Skeletal muscle satellite cell (primary cell): Measurements from ENCODE around the gene HPSE2.

ENCODE experiments used
- H3K27me3 ChIP-seq: 2 replicates; pipeline ENCODE4 v1.7.0; 2013; ENCODE audit warnings: low read length; ENCODE audit not compliant: control insufficient read depth, insufficient read depth
- H3K36me3 ChIP-seq: 2 replicates; pipeline ENCODE4 v1.7.0; 2013; ENCODE audit warnings: mild to moderate bottlenecking, control low read depth, low read length; ENCODE audit not compliant: insufficient read depth
- H3K4me1 ChIP-seq: 2 replicates; pipeline ENCODE4 v1.7.0; 2013; ENCODE audit warnings: low read length; ENCODE audit not compliant: control insufficient read depth, insufficient read depth
- H3K4me2 ChIP-seq: 2 replicates; pipeline ENCODE4 v1.7.0; 2013; ENCODE audit warnings: mild to moderate bottlenecking, low read length
- H3K4me3 ChIP-seq: 2 replicates; pipeline ENCODE4 v1.7.0; 2013; ENCODE audit warnings: low read length
- H3K9ac ChIP-seq: 2 replicates; pipeline ENCODE4 v1.7.0; 2013; ENCODE audit warnings: mild to moderate bottlenecking, low read depth, low read length, moderate library complexity
- H3K9me3 ChIP-seq: replicated peaks from 2 replicates; pipeline ENCODE4 v1.7.0; 2013; ENCODE audit warnings: mild to moderate bottlenecking, control low read depth, low read length

HPSE2 gene

DNA sequence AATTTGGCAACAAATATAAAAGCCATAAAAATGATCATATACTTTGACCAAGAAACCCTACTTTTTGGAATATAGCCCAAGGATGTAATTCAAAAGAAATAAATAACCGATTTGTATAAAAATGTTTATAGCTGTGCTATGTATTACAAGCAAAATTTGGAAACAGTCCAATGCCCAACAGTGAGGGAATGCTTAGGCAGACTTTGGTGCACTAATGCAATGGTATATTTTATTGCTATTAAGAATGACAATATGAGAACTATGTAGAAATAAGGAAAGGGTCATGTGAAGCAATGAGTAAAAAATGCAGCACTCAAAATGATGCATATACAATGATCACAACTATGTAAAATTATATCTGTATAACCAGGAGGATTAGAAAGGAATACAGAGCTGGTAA, 515.1 kb downstream of the HPSE2 start:
- Histone ChIP-seq H3K4me3 (no peak overlapping the region), H3K4me1 (no peaks in the 10 kb centered on the region), H3K9me3 (no peaks in the 10 kb centered on the region), H3K4me2 (no peak overlapping the region), H3K9ac (no peak overlapping the region), H3K36me3 (no peaks in the 10 kb centered on the region), H3K27me3 (no peaks in the 10 kb centered on the region)

- Histone ChIP-seq H3K4me1 (no peaks in the 10 kb centered on the region), H3K36me3 (no peaks in the 10 kb centered on the region), H3K9me3 (no peaks in the 10 kb centered on the region), H3K27me3 (no peaks in the 10 kb centered on the region), H3K4me2 (no peak overlapping the region), H3K4me3 (no peak overlapping the region), H3K9ac (no peak overlapping the region)
Measured at GRCh38 chr10:98713586-98713985, 522.1 kb downstream of the HPSE2 start.

DNA sequence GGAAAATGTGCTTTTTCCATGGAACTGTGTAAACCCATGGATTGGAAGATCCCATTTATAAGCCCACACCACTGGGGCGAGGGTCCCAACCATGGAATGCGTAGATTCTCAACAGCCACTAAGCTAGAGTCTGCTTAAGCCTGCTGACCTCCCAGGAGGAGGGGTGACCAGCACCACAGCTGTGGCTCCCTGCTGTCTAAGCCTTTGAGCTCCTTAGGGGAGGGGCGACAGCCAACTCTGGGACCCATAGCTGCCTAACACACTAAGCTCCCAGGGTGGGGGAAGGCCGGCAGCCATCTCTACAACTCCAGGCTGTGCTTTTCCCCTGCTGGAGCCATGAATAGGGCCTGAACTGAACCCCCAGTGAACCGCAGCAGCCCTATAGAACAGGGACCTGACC, 539.1 kb downstream of the HPSE2 start:
- H3K4me3 ChIP-seq = no peak overlapping the region
- no peaks in the 10 kb centered on the region for H3K27me3 ChIP-seq
- no peaks in the 10 kb centered on the region for H3K9me3 ChIP-seq
- no peak overlapping the region for H3K9ac ChIP-seq
- no peaks in the 10 kb centered on the region for H3K4me1 ChIP-seq
- no peak overlapping the region for H3K4me2 ChIP-seq
- H3K36me3 ChIP-seq = no peaks in the 10 kb centered on the region

DNA sequence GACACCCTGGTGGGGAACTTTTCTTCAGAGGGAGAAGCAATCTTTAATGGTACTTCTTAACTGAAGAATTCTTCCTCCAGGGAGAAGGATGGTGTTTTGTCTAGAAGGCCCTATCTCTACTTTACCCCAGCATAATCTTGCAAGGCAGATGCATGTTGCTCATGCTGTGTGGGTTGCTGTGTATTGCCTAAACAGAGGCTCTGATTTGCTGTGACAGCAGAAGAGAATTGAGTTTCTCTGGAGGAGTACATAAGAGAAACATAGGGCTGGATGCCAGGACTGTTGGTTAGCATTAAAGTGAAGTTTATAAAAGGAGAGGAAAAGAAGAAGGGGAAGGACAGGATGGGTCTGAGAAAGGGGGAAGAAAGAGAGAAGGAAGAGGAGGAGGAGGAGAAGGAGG, 540.8 kb downstream of the HPSE2 start:
- no peak overlapping the region for H3K9ac ChIP-seq
- no peak overlapping the region for H3K4me2 ChIP-seq
- H3K4me3 ChIP-seq = no peak overlapping the region
- no peaks in the 10 kb centered on the region for H3K36me3 ChIP-seq
- H3K4me1 ChIP-seq = no peaks in the 10 kb centered on the region
- no peaks in the 10 kb centered on the region for H3K9me3 ChIP-seq
- no peaks in the 10 kb centered on the region for H3K27me3 ChIP-seq

GRCh38 chr10:98694014-98694413, 541.6 kb downstream of the HPSE2 start:
- no peak overlapping the region for H3K4me3 ChIP-seq

GRCh38 chr10:98687685-98688084, 548.0 kb downstream of the HPSE2 start:
- Histone ChIP-seq H3K4me2 (no peak overlapping the region), H3K9me3 (no peaks in the 10 kb centered on the region), H3K4me3 (no peak overlapping the region), H3K27me3 (no peaks in the 10 kb centered on the region), H3K9ac (no peak overlapping the region), H3K4me1 (no peaks in the 10 kb centered on the region), H3K36me3 (no peaks in the 10 kb centered on the region)

More at GRCh38 chr10:98694014-98694413, 541.6 kb downstream of the HPSE2 start:
- Histone ChIP-seq H3K36me3 (no peaks in the 10 kb centered on the region), H3K4me1 (no peaks in the 10 kb centered on the region), H3K27me3 (no peaks in the 10 kb centered on the region), H3K4me2 (no peak overlapping the region), H3K9me3 (no peaks in the 10 kb centered on the region), H3K9ac (no peak overlapping the region)

DNA sequence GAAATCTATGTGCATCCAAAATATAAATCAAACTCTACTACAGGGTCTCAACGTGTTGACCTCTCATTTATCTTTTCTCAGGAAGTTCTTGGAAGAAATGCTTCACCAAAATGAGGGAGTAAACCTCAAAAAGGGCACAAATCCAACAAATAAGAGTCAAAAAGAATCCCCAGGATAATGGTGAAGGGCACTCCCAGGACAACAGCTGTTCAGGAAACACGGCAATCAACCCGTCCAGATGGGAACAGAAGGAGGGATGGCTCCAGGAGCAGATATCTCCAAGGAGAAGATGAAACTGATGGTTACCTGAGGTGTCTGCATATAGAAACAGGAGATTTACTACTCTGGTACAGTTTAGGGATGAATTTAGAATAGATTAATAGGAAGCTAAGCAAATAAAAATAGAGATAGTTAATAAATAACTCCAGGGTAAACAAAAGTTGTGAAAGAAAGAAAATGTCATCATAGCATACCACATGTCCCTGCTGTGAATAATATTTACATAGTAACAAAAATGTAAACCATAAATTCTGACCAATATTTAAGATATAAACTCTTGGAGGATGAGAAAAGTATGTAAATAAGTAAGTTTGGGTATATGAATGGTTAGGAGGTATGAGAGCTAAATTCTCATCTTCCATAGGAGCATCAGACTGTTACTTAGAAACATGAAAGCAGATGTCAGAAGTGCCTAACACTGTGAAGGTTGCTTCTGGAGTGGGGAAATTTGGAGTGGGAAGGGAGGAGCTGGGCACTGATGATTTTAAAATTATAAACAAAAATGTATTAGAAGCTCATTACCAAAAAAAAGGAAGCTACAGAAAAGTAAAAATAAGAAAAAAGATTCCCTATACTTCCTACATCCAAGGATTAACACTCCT, 551.4 kb downstream of the HPSE2 start:
- Histone ChIP-seq H3K9me3 (no peaks in the 10 kb centered on the region), H3K4me3 (no peak overlapping the region), H3K4me2 (no peak overlapping the region), H3K27me3 (no peaks in the 10 kb centered on the region), H3K36me3 (no peaks in the 10 kb centered on the region), H3K4me1 (no peaks in the 10 kb centered on the region), H3K9ac (no peak overlapping the region)

DNA sequence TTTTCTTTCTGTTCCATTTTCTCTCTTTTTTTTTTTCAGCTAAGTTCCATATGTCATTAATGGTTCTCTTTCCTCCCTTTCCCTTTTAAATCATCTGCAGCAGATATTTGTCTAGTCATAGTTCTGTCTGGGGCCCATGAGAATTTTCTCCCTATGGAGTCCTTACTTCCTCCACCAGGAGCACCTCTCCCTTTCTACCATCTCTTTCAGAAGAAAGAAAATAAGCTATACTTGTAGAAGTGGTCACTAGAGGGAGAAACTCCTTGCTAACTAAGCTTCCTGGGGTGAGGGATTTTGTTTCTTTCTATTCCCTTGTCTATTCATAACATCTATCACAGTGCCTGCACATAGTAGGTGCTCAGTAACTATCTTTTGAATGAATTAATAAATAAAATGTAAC, 558.8 kb downstream of the HPSE2 start:
- Histone ChIP-seq H3K9ac (no peak overlapping the region), H3K4me3 (no peak overlapping the region), H3K4me1 (no peaks in the 10 kb centered on the region), H3K27me3 (peaks cover 4% of the 10 kb centered on the region), H3K9me3 (no peaks in the 10 kb centered on the region), H3K4me2 (no peak overlapping the region), H3K36me3 (no peaks in the 10 kb centered on the region)

DNA sequence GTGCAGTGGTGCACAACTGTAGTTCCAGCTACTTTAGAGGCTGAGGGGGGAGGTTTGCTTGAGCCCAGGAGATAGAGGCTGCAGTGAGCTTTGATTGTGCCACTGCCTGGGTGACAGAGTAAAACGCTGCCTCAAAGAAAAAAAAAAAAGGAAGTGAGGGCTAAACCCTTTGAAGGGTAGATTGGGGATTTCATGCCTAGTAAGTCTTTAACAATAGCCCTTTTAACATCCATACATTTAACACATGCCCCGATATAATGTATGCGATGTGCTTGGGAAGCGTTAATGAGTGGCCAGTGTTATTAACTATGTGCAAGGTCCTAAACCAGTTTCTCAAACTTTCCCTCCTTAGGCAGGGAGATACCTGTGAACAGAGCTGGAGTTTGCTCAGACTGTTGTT, 559.8 kb downstream of the HPSE2 start:
- H3K9me3 ChIP-seq = no peaks in the 10 kb centered on the region
- H3K36me3 ChIP-seq = no peaks in the 10 kb centered on the region
- no peaks in the 10 kb centered on the region for H3K4me1 ChIP-seq
- H3K4me3 ChIP-seq = no peak overlapping the region
- H3K9ac ChIP-seq = no peak overlapping the region
- H3K4me2 ChIP-seq = no peak overlapping the region
- H3K27me3 ChIP-seq = peaks cover 4% of the 10 kb centered on the region

DNA sequence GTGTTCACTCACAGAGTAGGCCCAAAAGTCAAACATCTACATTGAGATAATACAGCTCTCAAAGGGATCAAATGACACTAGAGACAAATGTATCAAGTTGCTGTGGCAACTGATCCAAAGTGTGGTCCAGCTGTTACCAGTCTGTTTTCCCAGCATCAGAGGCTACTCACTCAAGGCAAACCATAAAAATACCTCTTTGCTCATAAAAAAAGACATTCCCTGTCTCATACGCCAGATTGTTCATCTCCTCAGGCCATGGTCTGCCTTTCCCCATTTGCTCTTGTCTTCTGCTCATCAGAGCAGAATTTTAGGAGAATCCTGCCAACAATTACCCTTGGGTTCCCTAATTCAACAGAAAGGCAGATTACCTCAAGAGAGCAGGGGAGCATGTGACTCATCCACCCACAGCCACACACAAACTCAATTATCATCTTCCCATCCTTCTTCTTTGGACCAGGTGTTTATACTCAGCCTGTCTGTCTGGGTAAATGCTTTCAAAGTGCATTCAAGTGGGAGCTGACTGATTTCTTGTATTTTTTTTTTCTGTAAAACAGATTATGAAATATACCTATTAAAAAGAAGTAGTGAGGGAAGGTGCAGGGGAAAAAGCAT, 562.4 kb downstream of the HPSE2 start:
- Histone ChIP-seq H3K4me3 (no peak overlapping the region), H3K4me2 (no peak overlapping the region), H3K27me3 (peaks cover 4% of the 10 kb centered on the region), H3K4me1 (no peaks in the 10 kb centered on the region), H3K9me3 (no peaks in the 10 kb centered on the region), H3K36me3 (no peaks in the 10 kb centered on the region), H3K9ac (no peak overlapping the region)

DNA sequence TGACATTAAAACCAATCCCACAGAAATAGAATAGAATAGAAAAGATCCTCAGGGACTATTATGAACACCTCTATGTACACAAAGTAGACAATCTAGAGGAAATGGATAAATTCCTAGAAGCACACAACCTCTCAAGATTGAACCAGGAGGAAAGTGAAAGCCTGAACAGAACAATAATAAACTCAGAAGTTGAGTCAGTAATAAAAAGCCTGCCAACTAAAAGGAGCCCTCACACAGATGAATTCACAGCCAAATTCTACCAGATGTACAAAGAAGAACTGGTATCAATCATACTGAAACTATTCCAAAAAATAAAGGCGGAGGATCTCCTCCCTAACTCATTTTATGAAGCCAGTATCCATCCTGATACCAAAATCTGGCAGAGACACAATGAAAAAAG, 568.6 kb downstream of the HPSE2 start:
- H3K4me3 ChIP-seq = no peak overlapping the region
- no peaks in the 10 kb centered on the region for H3K4me1 ChIP-seq

DNA sequence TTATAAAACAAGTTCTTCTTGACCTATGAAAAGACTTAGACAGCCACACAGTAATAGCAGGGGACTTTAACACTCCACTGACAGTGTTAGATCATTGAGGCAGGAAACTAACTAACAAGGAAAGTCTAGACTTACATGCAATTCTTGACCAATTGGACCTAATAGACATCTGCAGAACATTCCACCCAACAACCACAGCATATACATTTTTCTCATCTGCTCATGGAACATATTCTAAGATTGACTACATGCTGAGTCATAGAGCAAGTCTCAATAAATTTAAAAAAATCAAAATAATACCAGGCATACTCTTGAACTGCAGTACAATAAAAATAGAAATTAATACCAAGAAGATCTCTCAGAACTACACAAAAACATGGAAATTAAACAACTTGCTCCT, 569.4 kb downstream of the HPSE2 start:
- no peak overlapping the region for H3K9ac ChIP-seq
- no peaks in the 10 kb centered on the region for H3K27me3 ChIP-seq
- H3K4me1 ChIP-seq = no peaks in the 10 kb centered on the region
- H3K9me3 ChIP-seq = no peaks in the 10 kb centered on the region
- no peaks in the 10 kb centered on the region for H3K36me3 ChIP-seq
- no peak overlapping the region for H3K4me2 ChIP-seq
- H3K4me3 ChIP-seq = no peak overlapping the region

More for the DNA sequence above, 568.6 kb downstream of the HPSE2 start:
- no peak overlapping the region for H3K9ac ChIP-seq
- no peak overlapping the region for H3K4me2 ChIP-seq
- no peaks in the 10 kb centered on the region for H3K27me3 ChIP-seq
- no peaks in the 10 kb centered on the region for H3K9me3 ChIP-seq
- no peaks in the 10 kb centered on the region for H3K36me3 ChIP-seq
